Stimulated activated CD4-positive, alpha-beta T cell treated with anti-CD3 and anti-CD28 coated beads, Interleukin-1b, Interleukin-23, amount 100 ng/mL, for 1 hour (primary cell): Measurements from ENCODE around the gene CYP4B1.
"Not testable (repeated sequence)": the region's sequence is repeated elsewhere in the genome, so short reads cannot be mapped to it uniquely, and the experiment has no call there.

Source experiments
- DNase-seq, 2 donors: peaks; one replicate each; pipeline ENCODE4 v3.0.0-alpha.2; 2020; ENCODE audit warnings: low read depth in 2 of 2

Gene CYP4B1

GRCh38 chr1:46798810-46799209 lies at the start of gene CYP4B1:
Gene CYP4B1 (plus strand): TSS chr1:46799046. CDS start chr1:46799082, 36 bp downstream.
- no peak for DNase-seq

GRCh38 chr1:46749404-46749803 lies 49.4 kb upstream of the CYP4B1 start:
- DNase-seq = no peak

GRCh38 chr1:46749921-46750404 lies 48.9 kb upstream of the CYP4B1 start:
- no peak for DNase-seq

GRCh38 chr1:46753985-46754384 lies 44.9 kb upstream of the CYP4B1 start:
- DNase-seq = no peak

- DNase-seq = not testable (repeated sequence)
Observed at GRCh38 chr1:46754707-46755106, 44.1 kb upstream of the CYP4B1 start.

GRCh38 chr1:46755121-46755520 lies 43.7 kb upstream of the CYP4B1 start:
- no peak for DNase-seq

GRCh38 chr1:46757247-46757955 lies 41.4 kb upstream of the CYP4B1 start:
- no peak for DNase-seq

GRCh38 chr1:46757956-46758528 lies 40.8 kb upstream of the CYP4B1 start:
- DNase-seq = no peak

GRCh38 chr1:46760558-46761166 lies 38.2 kb upstream of the CYP4B1 start:
- no peak for DNase-seq

- DNase-seq = no peak
Observed at GRCh38 chr1:46761740-46762139, 37.1 kb upstream of the CYP4B1 start.

GRCh38 chr1:46764402-46764801 lies 34.4 kb upstream of the CYP4B1 start:
- DNase-seq = no peak

GRCh38 chr1:46767649-46768282 lies 31.1 kb upstream of the CYP4B1 start:
- DNase-seq = no peak

- DNase-seq = no peak
Observed at GRCh38 chr1:46768445-46768844, 30.4 kb upstream of the CYP4B1 start.

- DNase-seq = no peak
Observed at GRCh38 chr1:46769028-46769740, 29.7 kb upstream of the CYP4B1 start.

- DNase-seq = no peak
Observed at GRCh38 chr1:46770541-46770940, 28.3 kb upstream of the CYP4B1 start.

GRCh38 chr1:46772571-46772970 lies 26.3 kb upstream of the CYP4B1 start:
- DNase-seq = no peak

- DNase-seq = no peak
Observed at GRCh38 chr1:46774297-46774696, 24.5 kb upstream of the CYP4B1 start.

GRCh38 chr1:46778456-46778855 lies 20.4 kb upstream of the CYP4B1 start:
- DNase-seq = not testable (repeated sequence)

GRCh38 chr1:46784666-46785065 lies 14.2 kb upstream of the CYP4B1 start:
- no peak for DNase-seq

- not testable (repeated sequence) for DNase-seq
Observed at GRCh38 chr1:46788634-46789033, 10.2 kb upstream of the CYP4B1 start.

- DNase-seq = no peak
Observed at GRCh38 chr1:46790446-46791101, 8.3 kb upstream of the CYP4B1 start.
